ENCODE results near the gene ZNF343. TPM values are rescaled to one million over a fixed set of nuclear protein-coding genes. Genes with fewer than 3 reads are reported as not detected.

The ZNF343 gene
- total and polyA plus RNA-seq, 7 experiments from 2014 or later = 3.7 to 14.4 (median 11.5) TPM

Other genes with a start within 250 kb of the ZNF343 start
- gene TGM3, start 212.9 kb downstream of the ZNF343 start, total RNA-seq = not detected
- gene TGM3, start 212.9 kb downstream of the ZNF343 start, polyA plus RNA-seq = not detected
- not detected for gene TGM6, start 128.0 kb downstream of the ZNF343 start, total RNA-seq
- gene TGM6, start 128.0 kb downstream of the ZNF343 start, polyA plus RNA-seq = not detected
- 100 to 1,000 TPM in 3 of 5 experiments, 10 to 100 TPM in 2; 83.5 to 323 (median 118) TPM for gene SNRPB, start 38.1 kb downstream of the ZNF343 start, total RNA-seq
- 100 to 1,000 TPM; 230 to 231 TPM for gene SNRPB, start 38.1 kb downstream of the ZNF343 start, polyA plus RNA-seq
- gene TMC2, start 27.7 kb upstream of the ZNF343 start, total RNA-seq = under 1 TPM in 1 of 5 experiments, not detected in 4; 0.15 TPM
- gene TMC2, start 27.7 kb upstream of the ZNF343 start, polyA plus RNA-seq = not detected
- gene NOP56, start 143.7 kb upstream of the ZNF343 start, total RNA-seq = 100 to 1,000 TPM; 216 to 375 (median 287) TPM
- gene NOP56, start 143.7 kb upstream of the ZNF343 start, polyA plus RNA-seq = 100 to 1,000 TPM in 1 of 2 donors, 10 to 100 TPM in 1; 89.0 to 129 TPM
- 100 to 1,000 TPM; 105 to 161 (median 107) TPM for gene IDH3B, start 155.3 kb upstream of the ZNF343 start, total RNA-seq
- gene IDH3B, start 155.3 kb upstream of the ZNF343 start, polyA plus RNA-seq = 100 to 1,000 TPM; 101 to 135 TPM
- gene EBF4, start 183.9 kb upstream of the ZNF343 start, total RNA-seq = 10 to 100 TPM in 1 of 5 experiments, 1 to 10 TPM in 4; 5.2 to 10.5 (median 7.7) TPM
- gene EBF4, start 183.9 kb upstream of the ZNF343 start, polyA plus RNA-seq = under 1 TPM; 0.09 to 0.33 TPM

All from naive thymus-derived CD4-positive, alpha-beta T cell (primary cell).